GM19455 (cell line): Measurements from ENCODE around the gene CWC15.
"Not testable (repeated sequence)": the region's sequence is repeated elsewhere in the genome, so short reads cannot be mapped to it uniquely, and the experiment has no call there.

Source experiments
- ATAC-seq: cut with Tn5 transposase; IDR thresholded peaks from one replicate; pipeline ENCODE4 v1.9.1; 2021; ENCODE audit not compliant: unreplicated experiment

The CWC15 gene

DNA sequence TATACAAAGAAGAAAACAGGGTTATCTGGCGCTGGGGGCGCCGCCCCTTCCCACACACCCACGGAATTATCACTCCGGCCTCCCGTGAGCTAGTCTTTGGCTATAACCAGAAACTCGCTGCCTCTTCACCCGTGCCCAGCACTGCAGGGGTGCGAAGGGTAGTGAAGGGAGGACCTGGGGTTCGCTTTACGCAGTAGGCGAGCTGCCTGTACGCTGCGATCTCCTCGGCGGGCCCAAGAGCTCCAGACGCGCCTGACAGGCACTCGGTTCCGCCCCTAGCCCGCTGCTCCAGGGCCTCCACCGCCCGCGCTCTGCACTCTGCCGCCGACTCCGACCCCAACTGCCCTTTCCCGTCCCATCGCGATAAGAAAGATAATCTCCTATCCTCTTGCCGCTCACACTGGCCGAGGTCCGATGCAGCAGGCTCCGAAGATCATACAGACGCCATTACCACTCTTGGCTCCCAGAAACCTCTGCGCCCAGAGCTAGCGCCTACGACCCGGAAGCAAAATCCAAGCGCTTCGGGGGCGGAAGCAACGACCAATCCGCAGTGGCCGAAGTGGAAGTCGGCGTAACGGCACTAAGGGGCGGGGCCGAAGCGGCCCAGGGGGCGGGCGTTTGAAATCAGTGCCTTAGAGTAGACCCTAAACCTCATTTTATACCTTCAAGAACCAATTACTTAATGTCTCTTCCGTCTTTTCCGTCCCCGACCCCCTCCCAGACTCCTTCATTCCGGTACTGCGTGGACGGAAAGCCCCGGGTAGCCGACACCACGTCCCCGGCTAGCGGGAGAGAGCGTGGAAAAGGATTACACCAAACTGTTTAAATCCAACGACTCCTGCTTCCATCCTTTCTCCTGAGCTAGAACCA lies at the start of gene CWC15, which contains the start of gene KDM4D:
CWC15 (minus strand) TSS at position 458 of the 870 bp plus-strand sequence. CDS start 1,371 bp downstream, outside the sequence.
KDM4D (plus strand) TSS at position 611 of the 870 bp plus-strand sequence. CDS start 23,664 bp downstream, outside the sequence.
- peak; percentile 100 for ATAC-seq

DNA sequence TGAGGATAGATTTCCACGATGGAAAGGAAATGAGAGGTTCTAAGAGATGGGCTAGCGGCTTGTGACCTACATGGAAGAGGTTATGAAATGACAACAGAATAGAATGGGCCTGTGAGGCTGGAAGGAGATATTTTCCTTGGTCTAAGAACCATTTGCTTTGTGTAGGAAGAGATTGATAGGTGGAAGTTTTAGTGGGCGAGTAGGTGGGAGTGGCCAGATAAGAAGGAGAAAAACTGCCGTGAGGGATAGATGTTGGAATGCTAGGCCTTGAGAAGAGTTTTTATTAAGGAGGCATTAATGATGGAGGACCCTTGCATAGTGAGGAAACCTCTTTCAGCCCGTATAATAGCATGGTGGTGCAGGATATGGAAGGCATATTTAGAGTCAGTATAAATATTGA lies 48.1 kb upstream of the CWC15 start:
- not testable (repeated sequence) for ATAC-seq

DNA sequence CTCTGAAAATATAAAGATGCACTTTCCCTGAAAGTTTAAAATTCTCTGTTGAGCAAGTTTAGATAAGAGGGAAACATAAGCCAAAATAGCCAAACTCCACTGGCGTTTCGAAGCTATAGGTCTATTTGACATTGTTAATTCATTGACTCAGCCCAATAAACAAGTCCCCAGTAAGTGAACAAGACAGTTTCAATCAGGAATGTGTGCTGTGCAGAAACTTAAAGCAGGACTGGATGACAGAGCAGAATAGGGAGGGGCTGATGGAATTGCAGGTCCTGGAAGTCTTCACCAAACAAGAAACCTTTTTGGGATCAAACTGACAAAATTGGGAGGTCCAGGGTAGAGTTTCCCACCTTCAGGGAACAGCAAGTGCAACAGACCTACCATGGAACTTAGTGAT lies 42.8 kb upstream of the CWC15 start:
- ATAC-seq = no peak

DNA sequence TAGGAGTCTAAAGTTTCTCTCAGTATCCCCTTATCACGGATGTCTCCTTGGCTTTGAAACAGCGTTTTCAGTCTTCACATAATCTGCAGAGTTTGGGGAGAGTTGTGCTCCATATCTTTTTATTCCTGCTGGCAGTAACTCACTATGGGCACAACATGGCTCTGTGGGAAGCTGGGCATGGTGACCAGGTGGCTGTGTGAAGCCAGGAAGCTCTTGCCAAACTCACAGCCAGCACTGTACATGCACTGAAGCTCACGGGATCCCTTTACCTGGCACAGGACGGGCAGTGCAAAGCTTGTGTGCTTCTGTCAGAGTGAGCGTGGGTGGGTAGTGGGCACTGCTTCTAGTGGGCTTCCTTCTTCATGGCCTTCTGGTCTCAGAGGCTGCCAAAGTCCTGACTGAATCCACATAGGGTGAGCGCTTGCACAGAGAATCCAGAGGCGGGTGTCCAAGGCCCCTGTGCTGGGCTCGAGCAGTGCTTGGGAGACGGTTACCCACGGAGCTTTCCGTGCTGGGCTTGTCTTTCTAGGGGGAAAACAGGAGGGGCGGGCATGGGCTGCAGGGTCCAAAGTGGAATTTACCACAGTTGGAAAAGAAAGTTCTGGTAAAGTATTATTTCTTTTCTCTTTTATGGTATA lies 40.9 kb upstream of the CWC15 start:
- ATAC-seq = no peak

DNA sequence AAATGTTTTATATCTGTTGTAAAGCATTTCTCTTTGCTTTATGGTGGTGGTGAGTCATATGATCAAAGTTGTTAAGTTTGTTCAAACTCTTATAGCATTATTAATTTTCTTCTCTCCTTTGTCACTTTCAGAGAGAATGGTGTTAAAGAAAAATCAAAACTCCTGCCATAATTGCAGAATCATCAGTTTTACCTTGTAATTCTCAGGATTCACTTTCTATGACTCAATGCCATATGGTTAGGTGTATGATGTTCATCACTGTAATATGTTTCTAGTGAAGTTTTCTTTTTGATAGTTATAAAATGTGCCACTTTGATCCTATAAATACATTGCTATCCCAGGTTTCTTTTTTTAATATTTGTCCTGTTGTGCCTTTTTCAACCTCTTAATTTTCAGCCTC lies 38.0 kb upstream of the CWC15 start:
- ATAC-seq = no peak

DNA sequence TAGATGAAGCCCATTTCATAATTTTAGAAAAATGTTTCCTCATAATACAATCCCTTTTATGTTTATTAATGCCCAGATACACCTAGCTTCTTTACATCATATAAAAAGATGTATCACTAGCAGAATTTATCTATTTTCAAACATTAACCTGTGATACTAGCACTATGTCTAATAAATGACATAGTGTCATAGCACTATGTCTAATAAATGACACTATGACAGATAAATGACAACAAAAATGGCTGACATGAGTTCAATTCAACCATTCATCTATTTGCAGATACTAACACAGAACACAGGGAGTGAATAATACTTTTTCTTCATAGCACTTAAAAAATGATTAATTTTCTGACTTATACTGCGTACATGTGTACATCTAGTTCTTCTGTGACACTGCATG lies 32.3 kb upstream of the CWC15 start:
- no peak for ATAC-seq

DNA sequence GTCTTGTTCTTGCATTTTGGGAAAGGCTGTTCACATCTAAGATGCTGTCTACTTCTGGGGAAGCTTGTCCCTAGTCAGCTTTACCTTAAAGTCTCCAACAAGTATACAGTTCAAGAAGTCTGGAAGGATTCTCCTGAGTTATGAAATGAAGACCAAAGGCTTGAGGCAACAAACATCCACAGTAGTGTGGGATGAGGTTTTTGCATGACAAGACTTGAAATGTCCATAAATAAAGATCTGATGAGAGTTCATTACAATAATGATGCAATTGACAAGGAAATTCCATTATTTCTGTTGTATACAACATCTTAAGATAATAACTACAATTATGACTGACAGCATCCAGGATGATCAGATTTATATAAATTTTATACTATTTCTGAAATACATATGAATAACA lies 30.4 kb upstream of the CWC15 start:
- no peak for ATAC-seq

DNA sequence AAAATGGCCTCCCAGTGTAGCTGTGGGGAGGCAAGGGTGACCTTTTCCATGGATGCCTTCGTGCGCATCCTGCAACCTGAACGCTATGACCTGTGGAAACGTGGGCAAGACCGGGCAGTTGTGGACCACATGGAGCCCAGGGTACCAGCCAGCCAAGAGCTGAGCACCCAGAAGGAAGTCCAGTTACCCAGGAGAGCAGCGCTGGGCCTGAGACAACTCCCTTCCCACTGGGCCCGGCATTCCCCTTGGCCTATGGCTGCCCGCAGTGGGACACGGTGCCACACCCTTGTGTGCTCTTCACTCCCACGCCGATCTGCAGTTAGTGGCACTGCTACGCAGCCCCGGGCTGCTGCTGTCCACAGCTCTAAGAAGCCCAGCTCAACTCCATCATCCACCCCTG lies 24.9 kb upstream of the CWC15 start:
- no peak for ATAC-seq

DNA sequence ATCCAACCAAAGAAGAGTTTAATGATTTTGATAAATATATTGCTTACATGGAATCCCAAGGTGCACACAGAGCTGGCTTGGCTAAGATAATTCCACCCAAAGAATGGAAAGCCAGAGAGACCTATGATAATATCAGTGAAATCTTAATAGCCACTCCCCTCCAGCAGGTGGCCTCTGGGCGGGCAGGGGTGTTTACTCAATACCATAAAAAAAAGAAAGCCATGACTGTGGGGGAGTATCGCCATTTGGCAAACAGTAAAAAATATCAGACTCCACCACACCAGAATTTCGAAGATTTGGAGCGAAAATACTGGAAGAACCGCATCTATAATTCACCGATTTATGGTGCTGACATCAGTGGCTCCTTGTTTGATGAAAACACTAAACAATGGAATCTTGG lies 24.1 kb upstream of the CWC15 start:
- ATAC-seq = no peak

DNA sequence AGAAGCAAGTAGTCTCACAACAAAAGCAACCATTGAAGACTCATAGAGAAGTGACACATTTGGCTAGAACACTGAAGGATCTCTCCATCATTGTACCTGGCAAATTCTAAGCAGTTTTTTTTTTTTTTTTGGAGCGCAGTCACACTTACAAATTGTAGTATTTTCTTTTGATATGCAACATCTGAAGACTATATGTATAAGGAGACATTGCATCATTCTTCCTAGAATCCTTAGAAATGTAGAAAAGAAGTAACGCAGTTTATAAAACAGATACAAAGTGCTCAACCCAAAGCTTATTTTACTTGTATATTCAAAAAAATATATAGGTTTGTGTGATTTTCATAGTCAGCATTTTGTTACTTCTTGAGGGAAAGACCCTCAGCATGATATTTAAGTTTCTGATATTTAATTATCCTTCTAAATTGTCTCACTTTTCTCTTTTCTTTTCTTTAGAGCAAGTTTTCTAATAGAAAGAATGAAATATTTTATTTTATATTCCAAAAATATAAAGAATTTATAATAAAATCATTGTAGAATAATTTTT lies 20.1 kb upstream of the CWC15 start:
- ATAC-seq = no peak

DNA sequence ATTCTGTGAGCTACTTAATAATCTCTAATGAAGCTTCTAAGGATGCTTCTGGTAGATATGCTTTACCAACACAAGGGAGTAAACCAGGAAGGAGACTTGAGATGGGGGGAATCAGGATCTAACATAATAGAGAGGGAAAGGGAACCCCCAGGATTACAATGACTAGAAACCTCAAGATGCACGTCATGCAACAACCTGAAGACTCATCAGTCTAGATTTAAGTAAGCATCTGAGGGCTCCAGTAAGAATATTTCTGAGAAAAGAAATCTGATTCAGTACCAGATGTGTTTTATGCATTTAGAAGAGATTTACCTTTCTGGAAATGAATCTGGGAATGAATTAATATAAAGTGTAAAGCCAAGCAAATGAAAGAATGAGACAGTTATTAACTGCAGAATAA lies 15.4 kb upstream of the CWC15 start:
- ATAC-seq = no peak

DNA sequence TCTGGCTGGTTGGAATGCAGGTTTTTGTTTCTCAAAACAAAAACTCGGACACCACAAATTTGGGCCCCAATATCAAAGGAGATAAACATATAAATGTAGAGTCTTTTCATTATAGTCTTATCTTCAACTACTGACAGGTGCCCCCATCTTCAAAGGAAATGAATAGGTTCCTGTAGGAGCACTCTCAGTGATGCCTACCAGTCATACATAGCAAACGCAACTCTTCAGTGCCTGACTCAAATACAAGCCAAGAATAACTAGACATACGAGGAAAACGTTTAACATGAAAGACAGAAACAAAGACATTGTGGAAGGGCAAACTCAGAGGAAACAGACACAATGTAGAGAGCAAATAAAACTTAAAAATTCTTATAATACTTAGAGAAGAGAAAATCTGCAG lies 14.0 kb upstream of the CWC15 start:
- no peak for ATAC-seq

DNA sequence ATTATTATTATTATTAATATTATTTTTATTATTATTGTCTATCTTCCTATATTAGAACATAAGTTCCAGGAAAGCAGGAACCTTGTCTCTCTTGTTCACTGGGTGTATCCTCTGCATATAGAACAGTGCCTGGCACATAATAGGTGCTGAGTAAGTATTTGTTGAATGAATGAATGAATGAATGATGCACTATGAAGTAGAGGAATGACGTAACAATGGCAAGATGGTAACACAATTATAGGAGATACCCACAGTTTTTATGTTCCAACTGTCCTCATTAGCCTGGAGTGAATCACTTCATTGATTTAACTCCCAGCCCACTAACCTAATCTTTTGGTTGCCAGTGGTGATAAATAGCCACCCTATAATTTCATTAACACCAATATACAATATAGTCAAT lies 2.2 kb upstream of the CWC15 start:
- no peak for ATAC-seq

DNA sequence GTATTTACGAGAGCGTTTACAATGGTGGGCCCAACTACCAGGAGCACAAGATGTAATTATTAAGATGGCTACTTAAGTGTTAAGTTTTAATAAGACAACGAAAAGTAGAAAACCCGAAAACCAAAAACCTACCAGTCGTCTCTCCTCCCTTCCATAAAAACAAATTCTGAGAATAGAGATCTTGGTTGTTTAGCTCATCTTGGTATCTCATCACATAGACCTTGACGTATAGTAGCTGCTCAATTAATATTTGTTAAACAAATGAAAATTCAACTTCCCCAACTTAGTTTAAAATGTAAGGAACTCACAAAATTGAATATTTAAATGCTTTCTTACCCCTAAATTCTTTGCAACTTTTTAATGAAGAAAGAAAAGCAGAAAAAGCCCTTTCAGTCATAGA lies 822 bp upstream of the CWC15 start:
- ATAC-seq = no peak

DNA sequence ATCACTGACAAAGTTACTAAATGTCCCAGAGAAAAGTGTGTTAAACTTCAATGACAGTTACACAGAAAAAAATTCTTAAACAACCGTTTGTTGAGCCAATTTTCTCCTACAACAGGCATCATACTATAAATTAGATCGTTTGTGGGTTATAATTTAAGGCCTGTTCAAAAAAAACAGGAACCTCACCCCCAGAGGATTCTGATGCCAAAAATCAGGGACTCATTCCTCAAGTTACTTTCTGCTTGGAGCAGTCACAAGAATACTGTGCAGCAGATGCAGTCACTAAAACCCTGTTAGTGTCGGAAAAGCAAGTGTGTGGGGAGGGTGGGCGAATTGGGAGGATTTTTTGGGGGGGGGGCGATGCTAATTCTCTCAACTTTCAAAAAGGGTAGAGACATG lies 657 bp downstream of the CWC15 start:
- ATAC-seq = no peak

DNA sequence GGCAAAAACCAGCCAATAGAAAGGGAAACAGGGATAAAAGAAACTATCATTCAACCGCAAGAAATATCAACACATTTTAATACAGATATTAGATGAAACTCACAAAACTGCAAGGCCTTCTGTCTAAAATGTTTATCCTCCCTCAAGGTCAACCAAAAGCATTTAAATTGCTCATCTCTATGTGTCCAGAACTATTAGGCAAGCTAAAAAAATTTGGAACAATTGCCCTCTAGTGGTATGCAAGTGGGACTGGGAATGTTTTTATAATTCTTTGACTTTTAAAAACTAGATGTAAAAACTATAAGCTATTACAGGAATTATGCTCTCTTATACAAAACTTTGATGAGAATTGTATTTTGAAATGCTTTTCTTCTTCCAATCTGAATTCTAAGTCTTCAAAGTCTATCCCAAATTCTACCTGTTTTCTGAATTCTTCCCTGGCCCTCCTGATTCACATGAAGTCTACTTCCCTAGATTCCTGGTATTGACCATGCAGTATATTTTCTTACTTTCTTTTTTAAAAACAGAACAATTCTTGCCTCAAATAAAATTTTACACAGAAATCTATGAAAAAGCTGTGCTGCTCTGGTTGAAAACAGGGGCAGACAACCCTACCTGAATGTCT lies 4.9 kb downstream of the CWC15 start:
- ATAC-seq = no peak

DNA sequence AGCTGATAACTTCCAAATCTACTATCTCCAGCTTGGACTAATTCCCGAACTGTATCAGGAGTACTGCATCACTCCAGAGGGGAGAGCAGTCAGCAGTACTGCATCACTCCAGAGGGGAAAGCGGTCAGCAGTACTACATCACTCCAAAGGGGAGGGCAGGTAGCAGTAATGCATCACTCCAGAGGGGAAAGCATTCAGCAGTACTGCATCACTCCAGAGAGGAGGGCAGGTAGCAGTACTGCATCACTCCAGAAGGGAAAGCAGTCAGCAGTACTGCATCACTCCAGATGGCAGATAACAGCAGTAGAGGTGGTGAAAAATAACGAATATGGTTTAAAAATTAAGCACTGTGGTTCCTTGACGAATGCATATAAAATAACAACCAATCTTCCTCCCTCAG lies 8.4 kb downstream of the CWC15 start:
- ATAC-seq = no peak

DNA sequence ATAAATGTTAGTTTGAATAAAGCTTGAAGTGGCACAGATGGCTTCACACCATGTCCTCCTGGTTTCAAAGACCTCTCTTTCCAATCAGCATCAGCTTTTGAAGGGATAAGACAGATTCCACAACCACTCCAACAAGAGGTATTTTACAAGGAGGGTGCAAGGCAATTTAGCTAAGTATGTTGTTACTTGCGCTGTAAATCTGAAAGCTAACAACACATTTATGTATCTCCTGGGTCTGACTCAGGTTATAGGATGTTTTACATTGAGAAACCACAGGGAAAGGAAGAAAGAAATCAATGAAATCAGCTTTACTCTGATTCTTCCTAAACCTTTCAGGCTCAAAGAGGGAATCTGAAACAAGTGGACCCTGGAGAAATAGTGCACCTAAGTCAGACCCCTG lies 12.1 kb downstream of the CWC15 start:
- ATAC-seq = no peak

DNA sequence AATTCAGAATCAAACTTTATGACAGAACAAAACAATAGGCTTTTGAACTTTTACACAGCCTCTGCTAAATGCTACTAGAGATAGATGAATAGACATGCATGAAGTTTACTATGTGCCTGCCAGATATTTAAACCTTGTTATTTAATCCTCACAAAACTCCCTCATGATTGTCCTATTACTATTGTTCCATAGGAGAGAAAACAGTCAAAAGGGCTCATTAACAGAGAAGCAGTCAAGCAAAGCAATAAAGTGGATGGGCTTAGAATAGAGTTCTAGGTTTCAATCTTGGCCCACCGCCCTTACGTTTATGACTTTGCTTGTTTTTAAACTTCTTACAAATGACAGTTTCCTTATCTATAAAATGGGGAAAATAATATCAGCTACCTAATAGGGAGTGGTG lies 12.9 kb downstream of the CWC15 start:
- no peak for ATAC-seq

DNA sequence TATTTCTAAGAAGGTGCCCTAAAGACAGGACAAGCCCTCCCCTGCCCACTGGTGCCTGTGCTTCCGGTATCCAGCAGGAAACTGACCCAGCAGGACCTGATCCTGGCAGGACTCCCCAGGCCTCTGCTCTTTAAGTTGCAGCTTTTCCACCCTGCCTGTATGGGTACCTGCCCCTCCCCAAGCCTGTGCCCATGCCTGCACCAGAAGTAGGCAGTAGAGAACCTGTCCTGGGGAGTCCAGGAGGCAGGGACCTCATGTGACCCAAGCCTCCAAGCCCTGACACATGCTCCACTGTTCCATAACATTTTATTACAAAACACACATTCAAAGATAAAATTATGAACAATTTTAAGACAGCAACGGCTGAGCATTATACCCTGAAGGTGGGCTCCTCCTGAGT lies 14.2 kb downstream of the CWC15 start:
- ATAC-seq = no peak

DNA sequence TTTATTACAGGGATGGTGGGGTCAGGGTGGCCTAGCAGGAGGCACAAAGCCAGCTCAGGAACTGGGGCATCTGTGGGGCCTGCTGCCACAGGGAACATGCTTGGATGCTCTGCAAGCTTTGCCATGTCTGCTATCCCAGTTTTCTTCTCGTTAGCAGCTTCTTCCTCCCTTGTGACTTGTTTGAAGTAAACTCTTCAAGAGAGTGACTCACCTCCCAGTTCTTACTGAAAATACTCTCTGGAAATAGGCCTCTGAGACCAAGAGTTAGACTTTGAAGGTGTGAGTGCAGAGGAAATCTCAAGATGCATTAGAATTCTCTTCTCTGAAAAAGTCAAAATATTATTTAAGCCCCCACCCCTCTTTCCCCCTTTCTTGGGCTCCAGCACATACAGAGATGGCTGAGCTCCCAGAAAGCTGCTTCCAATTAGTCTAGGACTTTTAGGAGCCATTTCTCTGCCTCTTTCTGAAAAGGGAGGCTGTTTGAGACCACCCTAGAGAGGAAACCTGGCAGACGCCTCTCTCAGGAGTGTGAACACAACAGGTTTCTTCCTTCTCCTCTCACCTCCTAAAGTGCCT lies 15.1 kb downstream of the CWC15 start:
- ATAC-seq = no peak
